H1 (cell line): Measurements from ENCODE around the gene GLTP. TPM values are rescaled to one million over a fixed set of nuclear protein-coding genes. Genes with fewer than 3 reads are reported as not detected.

Experiments used
- CTCF ChIA-PET: fragments of 300-600 bp; sonication (Branson Sonifier 250); formaldehyde crosslinking; loops from one replicate; lab custom pipeline; 2021; ENCODE audit not compliant: partially characterized antibody; lab: Charles Lee
- POLR2A ChIA-PET: fragments of 300-600 bp; sonication (Branson Sonifier 250); formaldehyde crosslinking; loops from one replicate; lab custom pipeline; 2021; ENCODE audit warnings: inconsistent platforms; ENCODE audit not compliant: partially characterized antibody; lab: Charles Lee
- DNase-seq, 2 experiments: peaks; one replicate each; pipeline versions ENCODE4 v3.0.0 to v3.0.0-alpha.2; 2010 to 2022; ENCODE audit warnings: low spot score in 2 of 2, low read depth in 1 of 2, mixed read lengths in 1 of 2
- FAIRE-seq: peaks from 2 replicates; lab custom pipeline; 2011; peaks lifted over from hg19 to GRCh38; lab: Jason Lieb, UNC
- H2AFZ ChIP-seq: 2 replicates; pipeline ENCODE4 v1.8.1; 2012; ENCODE audit warnings: low read length, inconsistent platforms
- H2AK5ac ChIP-seq: 2 replicates; pipeline ENCODE4 v1.6.1; 2013; ENCODE audit warnings: low read depth, low read length
- H2BK120ac ChIP-seq: replicated peaks from 2 replicates; pipeline ENCODE3; 2013; ENCODE audit warnings: low read depth, low read length, inconsistent platforms
- H2BK12ac ChIP-seq: 2 replicates; pipeline ENCODE4 v1.6.1; 2013; ENCODE audit warnings: low read depth, low read length
- H2BK15ac ChIP-seq: 2 replicates; pipeline ENCODE4 v1.6.1; 2013; ENCODE audit warnings: low read length
- H2BK20ac ChIP-seq: 2 replicates; pipeline ENCODE4 v1.6.1; 2013; ENCODE audit warnings: low read length
- H2BK5ac ChIP-seq: 2 replicates; pipeline ENCODE4 v1.6.1; 2013; ENCODE audit warnings: low read depth, low read length
- H3K14ac ChIP-seq: 2 replicates; pipeline ENCODE4 v1.6.1; 2013; ENCODE audit warnings: inconsistent platforms; ENCODE audit not compliant: insufficient read length
- H3K18ac ChIP-seq: 2 replicates; pipeline ENCODE4 v1.6.1; 2013; ENCODE audit warnings: low read length; ENCODE audit errors: extremely low read depth
- H3K23ac ChIP-seq: 2 replicates; pipeline ENCODE4 v1.6.1; 2013; ENCODE audit warnings: inconsistent platforms; ENCODE audit not compliant: insufficient read length
- H3K23me2 ChIP-seq: 2 replicates; pipeline ENCODE4 v1.6.1; 2013; ENCODE audit warnings: low read depth, low read length
- H3K27ac ChIP-seq: 2 replicates; pipeline ENCODE4 v1.6.1; 2011; ENCODE audit warnings: low read depth, low read length, inconsistent platforms
- H3K27me3 ChIP-seq, 4 experiments: replicated peaks in 1 of 4; 1 replicate in 1 of 4; 2 replicates in 3 of 4; pipeline versions ENCODE4 v1.6.1 to v1.8.1; 2011 to 2013; ENCODE audit warnings: low read length in 3 of 4, mild to moderate bottlenecking in 3 of 4, inconsistent platforms in 2 of 4, mixed read lengths in 2 of 4, moderate library complexity in 1 of 4; ENCODE audit not compliant: control insufficient read depth in 3 of 4, insufficient read depth in 3 of 4; ENCODE audit errors: extremely low read depth in 1 of 4
- H3K36me3 ChIP-seq, 4 experiments: 2 replicates each; pipeline versions ENCODE4 v1.6.1 to v1.8.1; 2011 to 2013; ENCODE audit warnings: mild to moderate bottlenecking in 4 of 4, low read length in 3 of 4, moderate library complexity in 2 of 4, control low read depth in 1 of 4, inconsistent platforms in 1 of 4; ENCODE audit not compliant: insufficient read depth in 4 of 4, control insufficient read depth in 2 of 4
- H3K4ac ChIP-seq: replicated peaks from 2 replicates; pipeline ENCODE3; 2013; ENCODE audit warnings: low read length, low read depth, mixed read lengths, inconsistent platforms; ENCODE audit not compliant: insufficient read length
- H3K4me1 ChIP-seq, 4 experiments: replicated peaks in 1 of 4; 1 replicate in 1 of 4; 2 replicates in 3 of 4; pipeline versions ENCODE4 v1.6.1 to v1.8.1; 2011 to 2013; ENCODE audit warnings: low read length in 3 of 4, inconsistent platforms in 2 of 4, mixed read lengths in 1 of 4; ENCODE audit not compliant: insufficient read depth in 4 of 4, control insufficient read depth in 3 of 4
- H3K4me2 ChIP-seq, 2 experiments: 2 replicates each; pipeline versions ENCODE4 v1.6.1 to v1.8.1; 2011 to 2013; ENCODE audit warnings: low read depth in 2 of 2, low read length in 2 of 2, control low read depth in 1 of 2, inconsistent platforms in 1 of 2, mild to moderate bottlenecking in 1 of 2; ENCODE audit not compliant: insufficient read depth in 1 of 2
- H3K4me3 ChIP-seq, 4 experiments: fragments of 200-600, 300-600 bp in 1 of 4; sonication (generic), shearing (Covaris generic), sonication (Bioruptor Twin) in 1 of 4; 2 replicates each; pipeline versions ENCODE4 v1.5.1 to v1.8.1; 2011 to 2016; ENCODE audit warnings: low read length in 4 of 4, low read depth in 3 of 4, control low read depth in 2 of 4, inconsistent platforms in 2 of 4, mild to moderate bottlenecking in 2 of 4, mixed read lengths in 1 of 4, moderate library complexity in 1 of 4; ENCODE audit not compliant: insufficient read depth in 2 of 4; ENCODE audit errors: extremely low read depth in 1 of 4
- H3K56ac ChIP-seq: replicated peaks from 2 replicates; pipeline ENCODE3; 2013; ENCODE audit warnings: low read depth, mild to moderate bottlenecking, mixed read lengths, low read length, inconsistent platforms; ENCODE audit not compliant: insufficient read length
- H3K79me1 ChIP-seq: 2 replicates; pipeline ENCODE4 v1.6.1; 2013; ENCODE audit warnings: low read depth, low read length, control low read depth
- H3K79me2 ChIP-seq, 2 experiments: 2 replicates each; pipeline versions ENCODE4 v1.6.1 to v1.8.1; 2012 to 2013; ENCODE audit warnings: low read length in 2 of 2, mild to moderate bottlenecking in 2 of 2, inconsistent platforms in 1 of 2; ENCODE audit not compliant: insufficient read depth in 2 of 2, control insufficient read depth in 1 of 2
- H3K9ac ChIP-seq, 4 experiments: replicated peaks in 1 of 4; 1 replicate in 1 of 4; 2 replicates in 3 of 4; pipeline versions ENCODE4 v1.6.1 to v1.8.1; 2011 to 2013; ENCODE audit warnings: low read depth in 3 of 4, low read length in 3 of 4, control low read depth in 2 of 4, mild to moderate bottlenecking in 2 of 4, moderate library complexity in 2 of 4, inconsistent platforms in 1 of 4; ENCODE audit errors: extremely low read depth in 1 of 4
- H3K9me3 ChIP-seq, 2 experiments: 2 replicates each; pipeline versions ENCODE4 v1.6.1 to v1.8.1; 2012 to 2013; ENCODE audit warnings: mild to moderate bottlenecking in 2 of 2, moderate library complexity in 2 of 2, control low read depth in 1 of 2, inconsistent platforms in 1 of 2, low read depth in 1 of 2, low read length in 1 of 2, mixed read lengths in 1 of 2; ENCODE audit not compliant: insufficient read depth in 2 of 2
- H4K20me1 ChIP-seq, 2 experiments: replicated peaks in 1 of 2; 2 replicates each; pipeline versions ENCODE3 to v1.8.1; 2011 to 2013; ENCODE audit warnings: inconsistent platforms in 2 of 2, low read length in 2 of 2, mild to moderate bottlenecking in 1 of 2; ENCODE audit not compliant: insufficient read depth in 2 of 2, control insufficient read depth in 1 of 2
- H4K5ac ChIP-seq: 2 replicates; pipeline ENCODE4 v1.6.1; 2013; ENCODE audit warnings: low read length, low read depth, mixed read lengths, inconsistent platforms; ENCODE audit not compliant: insufficient read length
- H4K8ac ChIP-seq: 2 replicates; pipeline ENCODE4 v1.8.0; 2013; ENCODE audit warnings: mild to moderate bottlenecking, moderate library complexity, low read length, inconsistent platforms; ENCODE audit not compliant: insufficient read depth; ENCODE audit errors: extremely low read depth
- H4K91ac ChIP-seq: replicated peaks from 2 replicates; pipeline ENCODE3; 2013; ENCODE audit warnings: low read length, mixed read lengths, inconsistent platforms; ENCODE audit not compliant: insufficient read length
- BACH1 ChIP-seq: IDR thresholded peaks from 2 replicates; pipeline ENCODE4 v1.6.1; 2012; ENCODE audit warnings: low read length, improper control_type of control experiment
- CREB1 ChIP-seq: IDR thresholded peaks from 2 replicates; pipeline ENCODE4 v1.6.1; 2012; ENCODE audit warnings: inconsistent platforms
- CTBP2 ChIP-seq: IDR thresholded peaks from 2 replicates; pipeline ENCODE4 v1.7.0; 2011; ENCODE audit warnings: borderline replicate concordance, mild to moderate bottlenecking, moderate library complexity, mixed read lengths, low read length; ENCODE audit not compliant: insufficient read depth, insufficient read length
- GABPA ChIP-seq: IDR thresholded peaks from 2 replicates; pipeline ENCODE4 v1.6.1; 2011; ENCODE audit warnings: mild to moderate bottlenecking, low read length, moderate library complexity, borderline replicate concordance; ENCODE audit not compliant: insufficient read depth
- KDM5A ChIP-seq: fragments of 200-600 bp; IDR thresholded peaks from 2 replicates; pipeline ENCODE4 v1.7.1; 2012; ENCODE audit warnings: mild to moderate bottlenecking, low read length, inconsistent platforms, mixed read lengths
- NRF1 ChIP-seq: IDR thresholded peaks from 2 replicates; pipeline ENCODE4 v1.6.1; 2011; ENCODE audit warnings: mild to moderate bottlenecking, low read depth, low read length, improper control_type of control experiment
- RAD21 ChIP-seq, 2 experiments: IDR thresholded peaks in 1 of 2; conservative IDR thresholded peaks in 1 of 2; 2 replicates each; pipeline ENCODE4 v1.6.1; 2011; ENCODE audit warnings: low read depth in 2 of 2, low read length in 2 of 2, improper control_type of control experiment in 1 of 2, inconsistent platforms in 1 of 2, mild to moderate bottlenecking in 1 of 2, moderate library complexity in 1 of 2
- SRF ChIP-seq: IDR thresholded peaks from 2 replicates; pipeline ENCODE4 v1.6.1; 2011; ENCODE audit warnings: mild to moderate bottlenecking, low read depth, low read length, moderate library complexity
- TEAD4 ChIP-seq: IDR thresholded peaks from 2 replicates; pipeline ENCODE4 v1.6.1; 2012; ENCODE audit warnings: low read depth, low read length, inconsistent platforms, mixed read lengths
- ZNF274 ChIP-seq: IDR thresholded peaks from 2 replicates; pipeline ENCODE4 v1.7.0; 2012; ENCODE audit warnings: low read length, borderline replicate concordance; ENCODE audit errors: extremely low read depth
- WGBS, 2 experiments: shearing (Covaris generic) in 1 of 2; methylation state at CpG; one replicate each; pipeline versions ENCODE4 v1.1.6 to v1.1.7; 2013 to 2015; ENCODE audit warnings: low lambda C conversion rate in 2 of 2, mixed read lengths in 2 of 2, inconsistent platforms in 1 of 2, low coverage in 1 of 2, missing lambda C conversion rate in 1 of 2; ENCODE audit not compliant: insufficient replicate concordance in 2 of 2, insufficient coverage in 1 of 2, insufficient read length in 1 of 2; ENCODE audit errors: extremely low coverage in 1 of 2, missing lambda C conversion rate in 1 of 2; 5-methylcytosine and 5-hydroxymethylcytosine counted together
- polyA plus RNA-seq, 7 experiments: library from polyadenylated mRNA; depleted of rRNA in 3 of 7; stranded (reverse) in 5 of 7; unstranded in 2 of 7; fragments of >200 nt in 5 of 7; fragments of 200-250 nt in 2 of 7; gene quantifications; 1 replicate in 5 of 7; 2 replicates in 1 of 7; 4 replicates in 1 of 7; pipeline versions ENCODE4 v1.2.1 to v1.2.3, GENCODE V29; 2011 to 2013; ENCODE audit warnings: missing spikeins in 2 of 7, mixed read lengths in 2 of 7
- total RNA-seq: library from RNA; stranded (reverse); fragmentation: NEBNext Ultra II Directional; extraction: Animal tissue kit (Norgen Biotek cat#: 25700); gene quantifications from 2 replicates; pipeline ENCODE4 v1.2.1, GENCODE V29; 2021
- TF ChIP-seq, protein P1 (sequence below): IDR thresholded peaks from 2 replicates; pipeline ENCODE4 v1.6.1; 2011; ENCODE audit warnings: low read length, improper control_type of control experiment

GLTP gene
- total and polyA plus RNA-seq, 2 of the 8 experiments (the other 6 are each of a cell fraction or from before 2014, with no cell fraction given), result 9.8 to 26.1 TPM

DNA sequence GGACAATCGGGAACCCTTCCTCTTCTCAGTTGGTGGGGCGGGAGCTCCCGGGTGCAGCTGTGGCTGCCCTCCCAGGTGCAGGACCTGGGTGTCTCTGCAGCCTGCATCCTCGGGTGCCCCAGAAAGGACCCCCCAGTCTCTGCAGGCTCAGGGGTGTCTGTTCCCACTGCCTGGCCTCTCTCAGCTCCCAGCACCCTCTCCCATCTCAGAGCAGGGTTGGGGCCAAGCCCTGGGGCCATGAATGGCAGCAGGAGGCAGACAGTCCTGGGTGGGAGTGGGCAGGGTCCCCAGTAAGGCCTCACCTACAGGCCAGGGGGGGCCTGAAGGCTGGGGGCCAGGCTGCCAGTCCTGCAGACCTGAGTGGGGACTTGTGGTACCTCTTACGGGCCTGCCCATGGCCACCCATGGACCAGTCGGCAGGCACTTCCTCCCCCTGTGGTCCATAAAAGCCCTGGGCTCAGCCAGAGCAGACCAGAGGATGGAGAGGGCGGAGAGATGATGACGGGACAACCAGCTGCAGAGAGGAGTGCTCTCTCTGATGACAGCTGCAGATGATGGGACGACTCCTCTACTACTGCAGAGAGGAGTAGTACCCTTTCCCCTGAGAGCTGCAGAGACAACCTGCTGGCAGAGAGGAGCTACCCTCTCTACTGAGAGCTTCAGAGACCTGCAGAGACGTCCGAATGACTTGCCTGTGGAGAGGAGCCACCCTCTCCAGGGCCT, 46.3 kb upstream of the GLTP start:
- DNase-seq (no peak), FAIRE-seq (no peak)
- Histone ChIP-seq H4K8ac (no peak overlapping the region), H2BK120ac (no peak overlapping the region), H4K20me1 (no peaks in the 10 kb centered on the region), H3K4me1 (no peaks in the 10 kb centered on the region; a peak in 1 of 7 replicates), H3K23me2 (no peaks in the 10 kb centered on the region), H3K23ac (no peak overlapping the region), H3K18ac (no peak overlapping the region), H3K9me3 (no peaks in the 10 kb centered on the region), H3K4me2 (no peak overlapping the region), H3K79me1 (no peaks in the 10 kb centered on the region), H3K4ac (no peak overlapping the region), H3K4me3 (no peak overlapping the region), H2AFZ (no peak overlapping the region), H3K79me2 (no peaks in the 10 kb centered on the region), H3K27ac (no peak overlapping the region), H4K91ac (no peak overlapping the region), H4K5ac (no peak overlapping the region), H3K14ac (no peak overlapping the region), H2BK5ac (no peak overlapping the region; the same call in 1 of the 2 replicates), H2BK15ac (no peak overlapping the region), H2BK12ac (0 out of 2 replicates have a peak overlapping the region, but pooled peaks have one; percentile 17), H3K9ac (no peak overlapping the region), H2BK20ac (no peak overlapping the region), H3K56ac (no peak overlapping the region), H3K27me3 (no peaks in the 10 kb centered on the region), H2AK5ac (no peak overlapping the region), H3K36me3 (peaks cover 0 to 2% (median 0%) of the 10 kb centered on the region in 4 experiments; a peak in 2 of 8 replicates)
- POLR2A ChIA-PET, result interaction anchor here (1.2 kb wide), 1 partner anchor 26 kb away, joined by 3 read pairs; no protein-coding TSS in a partner anchor
- CTCF ChIA-PET, result interaction anchor here (0.6 to 10.4 kb wide), 21 partner anchors 9 to 1099 kb away, joined by 3 to 114 read pairs (median 4); partner anchors contain the start of gene TCHP
- WGBS, 2 experiments, result 94% methylated on average over 9 of the region's 11 CpGs; no CpG with 5 or more reads in 1 of the 2 experiments
- no peak for TF ChIP-seq RAD21 (IDR thresholded peaks at IDR 0.05 in 1 of 2, conservative IDR thresholded peaks at IDR 0.05 in 1 of 2; ENCODE audit: low read depth in 2 of 2, low read length in 2 of 2)
- no peak for TF ChIP-seq SRF
- no peak for TF ChIP-seq KDM5A
- TF ChIP-seq, protein P1, sequence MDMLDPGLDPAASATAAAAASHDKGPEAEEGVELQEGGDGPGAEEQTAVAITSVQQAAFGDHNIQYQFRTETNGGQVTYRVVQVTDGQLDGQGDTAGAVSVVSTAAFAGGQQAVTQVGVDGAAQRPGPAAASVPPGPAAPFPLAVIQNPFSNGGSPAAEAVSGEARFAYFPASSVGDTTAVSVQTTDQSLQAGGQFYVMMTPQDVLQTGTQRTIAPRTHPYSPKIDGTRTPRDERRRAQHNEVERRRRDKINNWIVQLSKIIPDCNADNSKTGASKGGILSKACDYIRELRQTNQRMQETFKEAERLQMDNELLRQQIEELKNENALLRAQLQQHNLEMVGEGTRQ, result no peak
- TF ChIP-seq TEAD4, result no peak
- TF ChIP-seq BACH1, result no peak
- no peak for TF ChIP-seq ZNF274
- no peak for TF ChIP-seq NRF1
- TF ChIP-seq CTBP2, result no peak
- no peak for TF ChIP-seq CREB1
- no peak for TF ChIP-seq GABPA
